ENCODE results near the gene MNT. TPM values are rescaled to one million over a fixed set of nuclear protein-coding genes. Genes with fewer than 3 reads are reported as not detected.

Gene MNT
- polyA plus RNA-seq, 3 donors = 0.28 to 42.4 (median 1.3) TPM

GRCh38 chr17:2354311-2354710 lies 46.5 kb downstream of the MNT start:
- no peak overlapping the region for H3K4me3 Mint-ChIP-seq
- Histone ChIP-seq H3K9me3 (replicated peaks in 1 of 2; ENCODE audit: control insufficient read depth in 1 of 2, insufficient read depth in 1 of 2, low read length in 2 of 2) (no peaks in the 10 kb centered on the region), H3K9ac (ENCODE audit: insufficient read depth, low read length, poor library complexity, severe bottlenecking) (no peak overlapping the region), H3K4me1 (ENCODE audit: control insufficient read depth in 1 of 2, insufficient read depth in 2 of 2, low read length in 2 of 2) (no peaks in the 10 kb centered on the region), H3K36me3 (replicated peaks in 1 of 2; ENCODE audit: control insufficient read depth in 1 of 2, insufficient read depth in 2 of 2, low read length in 2 of 2) (no peaks in the 10 kb centered on the region), H2AFZ (ENCODE audit: insufficient read depth, low read depth, low read length, poor library complexity, severe bottlenecking) (no peak overlapping the region), H4K20me1 (ENCODE audit: insufficient read depth, low read length) (no peaks in the 10 kb centered on the region), H3K4me3 (replicated peaks in 1 of 3; ENCODE audit: low read depth in 2 of 3, low read length in 3 of 3) (no peak overlapping the region), H3K79me2 (ENCODE audit: insufficient read depth, low read length) (no peaks in the 10 kb centered on the region), H3K27me3 (ENCODE audit: control insufficient read depth in 2 of 2, insufficient read depth in 2 of 2, low read length in 2 of 2) (no peaks in the 10 kb centered on the region), H3K27ac (ENCODE audit: low read depth in 1 of 2, low read length in 2 of 2) (no peak overlapping the region), H3K4me2 (replicated peaks; ENCODE audit: extremely low read depth, low read length, poor library complexity, severe bottlenecking) (no peak overlapping the region)
- no peaks in the 10 kb centered on the region for H3K4me1 Mint-ChIP-seq
- no peak overlapping the region for H3K27ac Mint-ChIP-seq
- TF ChIP-seq, protein P1, sequence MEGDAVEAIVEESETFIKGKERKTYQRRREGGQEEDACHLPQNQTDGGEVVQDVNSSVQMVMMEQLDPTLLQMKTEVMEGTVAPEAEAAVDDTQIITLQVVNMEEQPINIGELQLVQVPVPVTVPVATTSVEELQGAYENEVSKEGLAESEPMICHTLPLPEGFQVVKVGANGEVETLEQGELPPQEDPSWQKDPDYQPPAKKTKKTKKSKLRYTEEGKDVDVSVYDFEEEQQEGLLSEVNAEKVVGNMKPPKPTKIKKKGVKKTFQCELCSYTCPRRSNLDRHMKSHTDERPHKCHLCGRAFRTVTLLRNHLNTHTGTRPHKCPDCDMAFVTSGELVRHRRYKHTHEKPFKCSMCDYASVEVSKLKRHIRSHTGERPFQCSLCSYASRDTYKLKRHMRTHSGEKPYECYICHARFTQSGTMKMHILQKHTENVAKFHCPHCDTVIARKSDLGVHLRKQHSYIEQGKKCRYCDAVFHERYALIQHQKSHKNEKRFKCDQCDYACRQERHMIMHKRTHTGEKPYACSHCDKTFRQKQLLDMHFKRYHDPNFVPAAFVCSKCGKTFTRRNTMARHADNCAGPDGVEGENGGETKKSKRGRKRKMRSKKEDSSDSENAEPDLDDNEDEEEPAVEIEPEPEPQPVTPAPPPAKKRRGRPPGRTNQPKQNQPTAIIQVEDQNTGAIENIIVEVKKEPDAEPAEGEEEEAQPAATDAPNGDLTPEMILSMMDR (IDR thresholded peaks at IDR 0.05) = no peak
- no CpG with 5 or more reads among the region's 8 CpGs for WGBS (ENCODE audit: insufficient coverage)
- peaks cover 0 to 8% of the 10 kb centered on the region in 2 donors for H3K36me3 Mint-ChIP-seq
- intact Hi-C loops (cut with micrococcal nuclease) = loop anchor here in 1 of 2 donors (5.0 kb wide), 1 partner anchor 302 kb away; no protein-coding TSS in a partner anchor
- H3K9me3 Mint-ChIP-seq = no peaks in the 10 kb centered on the region
- no peak for DNase-seq
- peaks cover 0 to 3% (median 1%) of the 10 kb centered on the region in 3 donors for H3K27me3 Mint-ChIP-seq (ENCODE audit: low read depth in 3 of 3)

DNA sequence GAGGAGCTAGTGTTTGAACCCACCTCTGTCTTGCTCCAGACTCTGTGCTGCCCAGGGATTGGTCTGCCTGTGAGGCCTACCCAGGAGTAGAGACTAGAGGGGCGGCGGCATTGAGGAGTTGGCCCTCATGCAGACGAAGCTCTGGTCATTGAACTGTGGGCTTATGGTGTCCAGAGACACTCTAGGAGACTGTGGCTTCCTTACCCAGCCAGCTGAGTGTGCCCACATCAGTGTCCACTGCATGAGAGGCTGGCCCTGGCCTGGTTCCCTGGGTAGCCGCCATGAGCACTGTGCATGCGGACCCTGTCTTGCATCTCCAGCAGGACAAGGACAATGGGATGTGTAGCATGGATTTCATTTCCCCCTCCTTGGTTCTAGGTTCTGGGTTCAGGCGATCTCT lies 49.6 kb downstream of the MNT start:
- Mint-ChIP-seq H3K9me3 (no peaks in the 10 kb centered on the region), H3K4me3 (no peak overlapping the region), H3K4me1 (no peaks in the 10 kb centered on the region), H3K27me3 (ENCODE audit: low read depth in 3 of 3) (peaks cover 0 to 1% (median 0%) of the 10 kb centered on the region in 3 donors), H3K36me3 (peaks cover 0 to 7% of the 10 kb centered on the region in 2 donors), H3K27ac (no peak overlapping the region)
- Histone ChIP-seq H3K4me2 (replicated peaks; ENCODE audit: extremely low read depth, low read length, poor library complexity, severe bottlenecking) (no peak overlapping the region), H3K9me3 (replicated peaks in 1 of 2; ENCODE audit: control insufficient read depth in 1 of 2, insufficient read depth in 1 of 2, low read length in 2 of 2) (no peaks in the 10 kb centered on the region), H3K9ac (ENCODE audit: insufficient read depth, low read length, poor library complexity, severe bottlenecking) (no peak overlapping the region), H3K79me2 (ENCODE audit: insufficient read depth, low read length) (no peaks in the 10 kb centered on the region), H3K4me1 (ENCODE audit: control insufficient read depth in 1 of 2, insufficient read depth in 2 of 2, low read length in 2 of 2) (no peaks in the 10 kb centered on the region), H3K27ac (ENCODE audit: low read depth in 1 of 2, low read length in 2 of 2) (no peak overlapping the region), H2AFZ (ENCODE audit: insufficient read depth, low read depth, low read length, poor library complexity, severe bottlenecking) (no peak overlapping the region), H3K36me3 (replicated peaks in 1 of 2; ENCODE audit: control insufficient read depth in 1 of 2, insufficient read depth in 2 of 2, low read length in 2 of 2) (no peaks in the 10 kb centered on the region), H3K27me3 (ENCODE audit: control insufficient read depth in 2 of 2, insufficient read depth in 2 of 2, low read length in 2 of 2) (no peaks in the 10 kb centered on the region), H3K4me3 (replicated peaks in 1 of 3; ENCODE audit: low read depth in 2 of 3, low read length in 3 of 3) (no peak overlapping the region), H4K20me1 (ENCODE audit: insufficient read depth, low read length) (no peaks in the 10 kb centered on the region)
- TF ChIP-seq, protein P1 (IDR thresholded peaks at IDR 0.05) = no peak
- WGBS (ENCODE audit: insufficient coverage) = 100% methylated on average over 6 of the region's 6 CpGs
- DNase-seq = no peak
- intact Hi-C loops (cut with micrococcal nuclease) = loop anchor here in 1 of 2 donors (5.0 kb wide), 1 partner anchor 299 kb away; no protein-coding TSS in a partner anchor

All from CD14-positive monocyte (primary cell).